GM12892 (cell line): ENCODE data around the gene NBPF1.
"Not testable (repeated sequence)": the region's sequence is repeated elsewhere in the genome, so short reads cannot be mapped to it uniquely, and the experiment has no call there.

ENCODE experiments used
- POLR2A ChIP-seq: IDR thresholded peaks from 2 replicates; pipeline ENCODE4 v1.6.1; 2011; ENCODE audit warnings: low read depth, low read length, control low read depth
- POLR2AphosphoS5 ChIP-seq: IDR thresholded peaks from 2 replicates; pipeline ENCODE4 v1.6.1; 2011; ENCODE audit warnings: low read depth, low read length, control low read depth
- TAF1 ChIP-seq: IDR thresholded peaks from 2 replicates; pipeline ENCODE4 v1.6.1; 2011; ENCODE audit warnings: low read depth, mild to moderate bottlenecking, control low read depth, low read length, borderline replicate concordance

- TF ChIP-seq POLR2A, POLR2AphosphoS5, TAF1: not testable (repeated sequence)
Observed at GRCh38 chr1:16604514-16605212, 8.7 kb downstream of the NBPF1 start.
